ENCODE data around the gene ZNF853.

ZNF853 gene

GRCh38 chr7:6647080-6647479 is 31.7 kb downstream of the ZNF853 start:
- no peak for TF ChIP-seq CTCF (IDR thresholded peaks at IDR 0.05)
- no peak for DNase-seq
- Mint-ChIP-seq H3K4me3 (no peak overlapping the region), H3K27me3 (ENCODE audit: low read depth, poor library complexity) (no peaks in the 10 kb centered on the region), H3K4me1 (peaks cover 14% of the 10 kb centered on the region), H3K27ac (no peak overlapping the region), H3K36me3 (ENCODE audit: low read depth) (peaks cover 48% of the 10 kb centered on the region), H3K9me3 (peaks cover 21% of the 10 kb centered on the region)

- no peak for DNase-seq
- Mint-ChIP-seq H3K36me3 (ENCODE audit: low read depth) (peaks cover 50% of the 10 kb centered on the region), H3K4me1 (peaks cover 14% of the 10 kb centered on the region), H3K27ac (no peak overlapping the region), H3K4me3 (no peak overlapping the region), H3K27me3 (ENCODE audit: low read depth, poor library complexity) (no peaks in the 10 kb centered on the region), H3K9me3 (peaks cover 24% of the 10 kb centered on the region)
- no peak for TF ChIP-seq CTCF (IDR thresholded peaks at IDR 0.05)
Observed at GRCh38 chr7:6647541-6647940, 32.1 kb downstream of the ZNF853 start.

- TF ChIP-seq CTCF (IDR thresholded peaks at IDR 0.05): no peak
- H3K27ac Mint-ChIP-seq: no peak overlapping the region
- H3K4me1 Mint-ChIP-seq: peaks cover 14% of the 10 kb centered on the region
- no peak for DNase-seq
- peaks cover 50% of the 10 kb centered on the region for H3K36me3 Mint-ChIP-seq (ENCODE audit: low read depth)
- H3K9me3 Mint-ChIP-seq: peaks cover 24% of the 10 kb centered on the region
- H3K27me3 Mint-ChIP-seq (ENCODE audit: low read depth, poor library complexity): no peaks in the 10 kb centered on the region
- H3K4me3 Mint-ChIP-seq: no peak overlapping the region
Observed at GRCh38 chr7:6648066-6648814, 32.8 kb downstream of the ZNF853 start.

GRCh38 chr7:6648815-6649104 is 33.4 kb downstream of the ZNF853 start:
- no peak for DNase-seq
- Mint-ChIP-seq H3K36me3 (ENCODE audit: low read depth) (peaks cover 46% of the 10 kb centered on the region), H3K4me1 (peaks cover 14% of the 10 kb centered on the region), H3K27ac (no peak overlapping the region), H3K9me3 (peaks cover 24% of the 10 kb centered on the region), H3K27me3 (ENCODE audit: low read depth, poor library complexity) (no peaks in the 10 kb centered on the region), H3K4me3 (no peak overlapping the region)
- TF ChIP-seq CTCF (IDR thresholded peaks at IDR 0.05): no peak

GRCh38 chr7:6649241-6649961 is 34.0 kb downstream of the ZNF853 start:
- Mint-ChIP-seq H3K27me3 (ENCODE audit: low read depth, poor library complexity) (no peaks in the 10 kb centered on the region), H3K4me3 (no peak overlapping the region), H3K27ac (no peak overlapping the region), H3K36me3 (ENCODE audit: low read depth) (peaks cover 41% of the 10 kb centered on the region), H3K9me3 (peaks cover 24% of the 10 kb centered on the region), H3K4me1 (peaks cover 14% of the 10 kb centered on the region)
- no peak for TF ChIP-seq CTCF (IDR thresholded peaks at IDR 0.05)
- no peak for DNase-seq

- no peak for DNase-seq
- Mint-ChIP-seq H3K4me3 (no peak overlapping the region), H3K27ac (no peak overlapping the region), H3K27me3 (ENCODE audit: low read depth, poor library complexity) (no peaks in the 10 kb centered on the region), H3K4me1 (peaks cover 14% of the 10 kb centered on the region), H3K36me3 (ENCODE audit: low read depth) (peaks cover 39% of the 10 kb centered on the region), H3K9me3 (peaks cover 28% of the 10 kb centered on the region)
- no peak for TF ChIP-seq CTCF (IDR thresholded peaks at IDR 0.05)
Observed at GRCh38 chr7:6650086-6650485, 34.7 kb downstream of the ZNF853 start.
